GM12878 (cell line): ENCODE results near the gene PCP2. TPM values are rescaled to one million over a fixed set of nuclear protein-coding genes. Genes with fewer than 3 reads are reported as not detected.

ENCODE experiments used
- ATAC-seq: fragments of 200-7000 bp; cut with Tn5 transposase; 3 replicates; pipeline ENCODE4 v1.9.1; 2020; ENCODE audit warnings: mild to moderate bottlenecking, moderate library complexity
- BruUV-seq: library from RNA; stranded (reverse); fragments of 400-500 nt; replicated peaks from 2 replicates; lab custom pipeline; 2021; lab: Mats Ljungman, UMichigan
- CTCF ChIA-PET: fragments of 300-600 bp; sonication (Branson Sonifier 250); formaldehyde crosslinking; extraction: SDS; loops from one replicate; lab custom pipeline; 2021; ENCODE audit warnings: inconsistent platforms; lab: Yijun Ruan, JAX
- POLR2A ChIA-PET: fragments of 350-600 bp; formaldehyde crosslinking; extraction: SDS; loops from one replicate; lab custom pipeline; 2021; ENCODE audit warnings: inconsistent platforms; lab: Charles Lee
- RAD21 ChIA-PET: fragments of 300-600 bp; sonication (Branson Sonifier 250); formaldehyde crosslinking; loops from one replicate; lab custom pipeline; 2023; ENCODE audit warnings: antibody characterized with exemption; ENCODE audit not compliant: unreplicated experiment; lab: Charles Lee
- SMC1A ChIA-PET: fragments of 300-600 bp; sonication (Branson Sonifier 250); formaldehyde crosslinking; loops from one replicate; lab custom pipeline; 2023; ENCODE audit not compliant: unreplicated experiment, uncharacterized antibody; lab: Charles Lee
- DNase-seq: peaks from one replicate; pipeline ENCODE4 v3.0.0-alpha.2; 2011; ENCODE audit warnings: low read depth, low spot score
- FAIRE-seq: peaks from 3 replicates; lab custom pipeline; 2011; peaks lifted over from hg19 to GRCh38; lab: Jason Lieb, UNC
- H2AFZ ChIP-seq: 2 replicates; pipeline ENCODE4 v1.6.0; 2011; ENCODE audit warnings: low read depth, low read length, control low read depth; ENCODE audit not compliant: control insufficient read depth
- H3K27ac ChIP-seq: 2 replicates; pipeline ENCODE4 v1.5.1; 2011; ENCODE audit warnings: control low read depth; ENCODE audit not compliant: control insufficient read depth, insufficient read depth
- H3K27me3 ChIP-seq, 2 experiments: replicated peaks in 1 of 2; 2 replicates each; pipeline versions ENCODE4 v1.6.0 to v1.6.1; 2011; ENCODE audit warnings: low read length in 1 of 2; ENCODE audit not compliant: control insufficient read depth in 2 of 2, insufficient read depth in 2 of 2
- H3K36me3 ChIP-seq, 2 experiments: 2 replicates each; pipeline ENCODE4 v1.5.1; 2011; ENCODE audit warnings: low read length in 1 of 2; ENCODE audit not compliant: control insufficient read depth in 2 of 2, insufficient read depth in 2 of 2
- H3K4me1 ChIP-seq: 2 replicates; pipeline ENCODE4 v1.6.1; 2011; ENCODE audit warnings: mild to moderate bottlenecking, low read length, moderate library complexity, mixed read lengths; ENCODE audit not compliant: control insufficient read depth, insufficient read depth
- H3K4me2 ChIP-seq: 2 replicates; pipeline ENCODE4 v1.6.0; 2011; ENCODE audit warnings: control low read depth; ENCODE audit not compliant: control insufficient read depth, insufficient read depth
- H3K4me3 ChIP-seq: fragments of 200-600 bp; sonication (generic); 2 replicates; pipeline ENCODE4 v1.5.1; 2016
- H3K79me2 ChIP-seq: 2 replicates; pipeline ENCODE4 v1.6.0; 2011; ENCODE audit warnings: low read length; ENCODE audit not compliant: control insufficient read depth, insufficient read depth
- H3K9ac ChIP-seq: 2 replicates; pipeline ENCODE4 v1.8.0; 2011; ENCODE audit warnings: low read length, control low read depth, mixed read lengths; ENCODE audit not compliant: control insufficient read depth, insufficient read depth
- H3K9me3 ChIP-seq: replicated peaks from 3 replicates; pipeline ENCODE4 v1.5.1; 2011; ENCODE audit warnings: mild to moderate bottlenecking, low read length; ENCODE audit not compliant: control insufficient read depth, insufficient read depth
- H4K20me1 ChIP-seq: 2 replicates; pipeline ENCODE4 v1.6.0; 2011; ENCODE audit not compliant: control insufficient read depth, insufficient read depth
- BCL3 ChIP-seq: IDR thresholded peaks from 2 replicates; pipeline ENCODE4 v1.6.1; 2011; ENCODE audit warnings: borderline replicate concordance, low read depth, mild to moderate bottlenecking, moderate library complexity, low read length; ENCODE audit not compliant: insufficient read depth, poor library complexity, severe bottlenecking
- MYC ChIP-seq: IDR thresholded peaks from 2 replicates; pipeline ENCODE4 v1.6.1; 2011; ENCODE audit warnings: mild to moderate bottlenecking, low read length, moderate library complexity, inconsistent platforms; ENCODE audit not compliant: insufficient read depth, insufficient replicate concordance, insufficient read length, severe bottlenecking
- WRNIP1 ChIP-seq: IDR thresholded peaks from 2 replicates; pipeline ENCODE4 v1.6.1; 2011; ENCODE audit warnings: low read depth, low read length, improper control_type of control experiment, borderline replicate concordance
- WGBS: methylation state at CpG from one replicate; pipeline ENCODE4 v1.1.6; 2016; ENCODE audit warnings: low lambda C conversion rate; ENCODE audit not compliant: insufficient replicate concordance, insufficient coverage; ENCODE audit errors: missing lambda C conversion rate; 5-methylcytosine and 5-hydroxymethylcytosine counted together
- in situ Hi-C: fragments of 300-500 bp; cut with MboI; formaldehyde crosslinking; loops from 9 replicates; pipeline ENCODE4 v1.14.3; 2018; ENCODE audit warnings: mixed read lengths
- intact Hi-C: fragments of 100-400 bp; cut with micrococcal nuclease; formaldehyde crosslinking; loops from one replicate; pipeline ENCODE4 v1.14.2; 2022; ENCODE audit not compliant: unreplicated experiment
- polyA plus RNA-seq, 11 experiments: library from polyadenylated mRNA; depleted of rRNA in 4 of 11; unstranded in 6 of 11; stranded (reverse) in 5 of 11; fragments of >200 nt; fragmentation: Nextera tagmentation in 4 of 11; fragmentation: Illumina TruSeq in 1 of 11; extraction: Ambion mirVana in 4 of 11; extraction: Trizol in 1 of 11; gene quantifications; 1 replicate in 1 of 11; 2 replicates in 10 of 11; pipeline versions ENCODE4 v1.2.1 to v1.2.3, GENCODE V29; 2011 to 2016; ENCODE audit warnings: inconsistent platforms in 2 of 11, missing spikeins in 2 of 11, low read depth in 1 of 11
- total RNA-seq, 4 experiments: library from RNA; depleted of rRNA in 3 of 4; stranded (reverse); fragments of >200 nt in 3 of 4; fragmentation: Illumina TruSeq in 1 of 4; extraction: Trizol in 1 of 4; gene quantifications; 2 replicates each; pipeline versions ENCODE4 v1.2.1 to v1.2.3, GENCODE V29; 2013 to 2021

The PCP2 gene
- total and polyA plus RNA-seq, 10 of the 15 experiments (the other 5 are each of a cell fraction or from before 2014, with no cell fraction given), result 0.10 to 0.62 (median 0.31) TPM; not detected in 5

- ChIA-PET POLR2A (interaction anchor here (1.4 to 1.9 kb wide), 2 partner anchors 19 to 120 kb away, joined by 9 to 10 read pairs; no protein-coding TSS in a partner anchor), RAD21 (interaction anchor here (0.8 to 1.7 kb wide), 14 partner anchors 19 to 577 kb away, joined by 3 to 23 read pairs (median 4); partner anchors contain the start of genes FCER2 and SNAPC2), SMC1A (interaction anchor here (1.0 to 2.9 kb wide), 13 partner anchors 16 to 610 kb away, joined by 3 to 26 read pairs (median 3); partner anchors contain the start of genes FCER2 and ZNF557), CTCF (interaction anchor here (0.6 to 2.5 kb wide), 30 partner anchors 18 to 580 kb away, joined by 3 to 40 read pairs (median 5); partner anchors contain the start of genes CD209, MAP2K7, PET100 and SNAPC2)
- ATAC-seq (no peak), FAIRE-seq (no peak), DNase-seq (no peak)
- no peaks in the 10 kb centered on the region for H3K27me3 ChIP-seq
- peaks cover 44% of the 10 kb centered on the region for H3K4me1 ChIP-seq
- BruUV-seq, result no TSS peak
- intact Hi-C loops, result loop anchor here (1.0 to 10.0 kb wide), 4 partner anchors 112 to 295 kb away; partner anchors contain the start of gene MAP2K7
- peak overlapping the region; percentile 85; the same call in 1 of the 2 replicates for H3K4me3 ChIP-seq
- no peak overlapping the region; the same call in 1 of the 2 replicates for H3K9ac ChIP-seq
- H2AFZ ChIP-seq, result peak overlapping the region; percentile 91
- TF ChIP-seq BCL3 (peak; percentile 60), MYC (no peak), WRNIP1 (0 out of 2 replicates have a peak, but pooled peaks have one; percentile 31)
- peaks cover 23% of the 10 kb centered on the region for H3K79me2 ChIP-seq
- 43% methylated on average over 20 of the region's 22 CpGs for WGBS
- in situ Hi-C loops, result loop anchor here (5.0 kb wide), 1 partner anchor 113 kb away; no protein-coding TSS in a partner anchor
- H3K4me2 ChIP-seq, result peak overlapping the region; percentile 88
- H3K36me3 ChIP-seq, result peaks cover 0 to 3% of the 10 kb centered on the region in 2 experiments; a peak in 2 of 4 replicates
- no peak overlapping the region for H3K27ac ChIP-seq
- no peaks in the 10 kb centered on the region for H4K20me1 ChIP-seq
- H3K9me3 ChIP-seq, result no peaks in the 10 kb centered on the region; the same call in 2 of the 3 replicates
Observed at GRCh38 chr19:7679771-7680605, 46.5 kb upstream of the PCP2 start.
